Esophagus muscularis mucosa (tissue), 3 donors: Measurements from ENCODE around the gene DNM1.

Source experiments
- CTCF ChIP-seq, 3 experiments: fragments of 200-600 bp in 2 of 3; fragments of 450-650 bp in 1 of 3; sonication (generic) in 2 of 3; IDR thresholded peaks; one replicate each; pipeline ENCODE4 v1.5.1; 2017 to 2019; ENCODE audit warnings: antibody characterized with exemption in 3 of 3, mild to moderate bottlenecking in 2 of 3, moderate library complexity in 1 of 3
- POLR2A ChIP-seq: fragments of 450-650 bp; IDR thresholded peaks from one replicate; pipeline ENCODE4 v1.6.1; 2017; ENCODE audit warnings: antibody characterized with exemption, moderate library complexity, mild to moderate bottlenecking, low read depth

- TF ChIP-seq CTCF (IDR thresholded peaks at IDR 0.05) (no peak), POLR2A (no peak)
These were observed 68.3 kb downstream of the DNM1 start for GRCh38 chr9:128271512-128271911.
